A673 (cell line): ENCODE measurements around the gene COL28A1. TPM values are rescaled to one million over a fixed set of nuclear protein-coding genes. Genes with fewer than 3 reads are reported as not detected.

ENCODE experiments used
- BruUV-seq: library from RNA; stranded (reverse); fragments of 400-500 nt; replicated peaks from 2 replicates; lab custom pipeline; 2021; lab: Mats Ljungman, UMichigan
- CTCF ChIA-PET: fragments of 300-600 bp; sonication (Branson Sonifier 250); formaldehyde crosslinking; loops from one replicate; lab custom pipeline; 2022; ENCODE audit warnings: antibody characterized with exemption; lab: Charles Lee
- POLR2A ChIA-PET: fragments of 300-600 bp; sonication (Branson Sonifier 250); formaldehyde crosslinking; loops from one replicate; lab custom pipeline; 2022; ENCODE audit warnings: antibody characterized with exemption; ENCODE audit not compliant: low non-redundant PET; lab: Charles Lee
- DNase-seq: peaks from one replicate; pipeline ENCODE4 v3.0.0-alpha.2; 2015; ENCODE audit warnings: low spot score
- H3K27ac ChIP-seq: fragments of 200-600 bp; sonication (generic); 2 replicates; pipeline ENCODE4 v1.5.1; 2016; ENCODE audit warnings: mixed run types, low read depth, mild to moderate bottlenecking, mixed read lengths, antibody characterized with exemption, low read length; ENCODE audit not compliant: poor library complexity, severe bottlenecking
- H3K27me3 ChIP-seq: fragments of 200-600 bp; sonication (generic); replicated peaks from 2 replicates; pipeline ENCODE4 v1.6.1; 2017; ENCODE audit warnings: mixed run types, low read depth, mild to moderate bottlenecking, mixed read lengths, antibody characterized with exemption, low read length; ENCODE audit not compliant: insufficient read depth, poor library complexity
- H3K36me3 ChIP-seq: fragments of 200-600 bp; sonication (generic); 2 replicates; pipeline ENCODE4 v1.6.1; 2016; ENCODE audit warnings: mixed run types, mild to moderate bottlenecking, mixed read lengths, antibody characterized with exemption, low read length; ENCODE audit not compliant: insufficient read depth, poor library complexity, severe bottlenecking
- H3K4me1 ChIP-seq: fragments of 200-600 bp; sonication (generic); 2 replicates; pipeline ENCODE4 v1.6.1; 2017; ENCODE audit warnings: mixed run types, mild to moderate bottlenecking, mixed read lengths, antibody characterized with exemption, low read length; ENCODE audit not compliant: insufficient read depth, poor library complexity, severe bottlenecking
- H3K4me3 ChIP-seq: fragments of 200-600 bp; sonication (generic); 2 replicates; pipeline ENCODE4 v1.5.1; 2016; ENCODE audit warnings: low read depth, mixed run types, mild to moderate bottlenecking, mixed read lengths, low read length; ENCODE audit not compliant: poor library complexity, severe bottlenecking
- H3K9me3 ChIP-seq: fragments of 200-600 bp; sonication (generic); 2 replicates; pipeline ENCODE4 v1.6.1; 2016; ENCODE audit warnings: mixed run types, low read depth, mild to moderate bottlenecking, mixed read lengths, antibody characterized with exemption, low read length; ENCODE audit not compliant: poor library complexity, severe bottlenecking
- EZH2 ChIP-seq: fragments of 200-600 bp; sonication (generic); IDR thresholded peaks from 2 replicates; pipeline ENCODE4 v1.6.1; 2017; ENCODE audit warnings: borderline replicate concordance, low read depth, mild to moderate bottlenecking, mixed read lengths, antibody characterized with exemption, low read length; ENCODE audit not compliant: poor library complexity, severe bottlenecking
- intact Hi-C: fragments of 100-400 bp; cut with micrococcal nuclease; formaldehyde crosslinking; loops from one replicate; pipeline ENCODE4 v1.10.0; 2022; ENCODE audit not compliant: unreplicated experiment
- total RNA-seq: library from RNA; stranded (reverse); gene quantifications from 2 replicates; pipeline ENCODE4 v1.2.3, GENCODE V29; 2021
- TF ChIP-seq, protein P1 (sequence below): fragments of 300-800, 200-600 bp; sonication (generic); conservative IDR thresholded peaks from 2 replicates; pipeline ENCODE4 v1.5.1; 2017; ENCODE audit warnings: low read depth, mild to moderate bottlenecking, antibody characterized with exemption, low read length, moderate library complexity, mixed read lengths

Gene COL28A1
- total RNA-seq, 1 experiment from 2014 or later = 0.34 TPM

- no peaks in the 10 kb centered on the region for H3K36me3 ChIP-seq
- intact Hi-C loops = no loop called here
- no peaks in the 10 kb centered on the region for H3K4me1 ChIP-seq
- peaks cover 14% of the 10 kb centered on the region for H3K27me3 ChIP-seq
- H3K27ac ChIP-seq = no peak overlapping the region
- H3K9me3 ChIP-seq = no peaks in the 10 kb centered on the region
- ChIA-PET POLR2A (no interaction called here), CTCF (no interaction called here)
- DNase-seq = no peak
- no TSS peak for BruUV-seq
- TF ChIP-seq EZH2 = no peak
- TF ChIP-seq, protein P1, sequence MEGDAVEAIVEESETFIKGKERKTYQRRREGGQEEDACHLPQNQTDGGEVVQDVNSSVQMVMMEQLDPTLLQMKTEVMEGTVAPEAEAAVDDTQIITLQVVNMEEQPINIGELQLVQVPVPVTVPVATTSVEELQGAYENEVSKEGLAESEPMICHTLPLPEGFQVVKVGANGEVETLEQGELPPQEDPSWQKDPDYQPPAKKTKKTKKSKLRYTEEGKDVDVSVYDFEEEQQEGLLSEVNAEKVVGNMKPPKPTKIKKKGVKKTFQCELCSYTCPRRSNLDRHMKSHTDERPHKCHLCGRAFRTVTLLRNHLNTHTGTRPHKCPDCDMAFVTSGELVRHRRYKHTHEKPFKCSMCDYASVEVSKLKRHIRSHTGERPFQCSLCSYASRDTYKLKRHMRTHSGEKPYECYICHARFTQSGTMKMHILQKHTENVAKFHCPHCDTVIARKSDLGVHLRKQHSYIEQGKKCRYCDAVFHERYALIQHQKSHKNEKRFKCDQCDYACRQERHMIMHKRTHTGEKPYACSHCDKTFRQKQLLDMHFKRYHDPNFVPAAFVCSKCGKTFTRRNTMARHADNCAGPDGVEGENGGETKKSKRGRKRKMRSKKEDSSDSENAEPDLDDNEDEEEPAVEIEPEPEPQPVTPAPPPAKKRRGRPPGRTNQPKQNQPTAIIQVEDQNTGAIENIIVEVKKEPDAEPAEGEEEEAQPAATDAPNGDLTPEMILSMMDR = no peak
- no peak overlapping the region for H3K4me3 ChIP-seq
Measured at GRCh38 chr7:7432979-7433378, 102.7 kb downstream of the COL28A1 start.

DNA sequence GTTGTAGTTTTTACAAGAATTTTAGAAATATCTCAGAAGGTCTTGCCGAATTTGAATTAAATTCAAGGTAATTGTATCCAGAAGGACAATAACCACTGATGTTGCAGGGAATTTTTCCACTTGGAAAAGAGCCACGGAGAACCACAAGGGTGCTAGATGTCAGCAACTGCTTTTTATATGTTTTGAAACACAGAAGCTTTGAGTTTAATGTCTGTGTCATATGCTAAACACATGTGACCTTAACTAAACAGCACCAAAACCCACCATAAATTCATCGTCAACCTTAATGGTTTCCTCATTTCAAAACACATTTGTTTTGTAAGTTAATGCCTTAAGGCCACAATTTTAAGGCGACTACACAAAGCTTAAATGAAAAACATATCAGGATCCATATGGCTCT is 106.9 kb downstream of the COL28A1 start:
- TF ChIP-seq, protein P1 = no peak
- no peak for TF ChIP-seq EZH2
- no peak for DNase-seq
- no peak overlapping the region for H3K27ac ChIP-seq
- CTCF ChIA-PET = no interaction called here
- intact Hi-C loops = loop anchor here (10.0 kb wide), 1 partner anchor 464 kb away; no protein-coding TSS in a partner anchor
- H3K4me1 ChIP-seq = no peaks in the 10 kb centered on the region
- peaks cover 14% of the 10 kb centered on the region for H3K27me3 ChIP-seq
- no peak overlapping the region for H3K4me3 ChIP-seq
- BruUV-seq = no TSS peak
- POLR2A ChIA-PET = no interaction called here
- no peaks in the 10 kb centered on the region for H3K9me3 ChIP-seq
- no peaks in the 10 kb centered on the region for H3K36me3 ChIP-seq

DNA sequence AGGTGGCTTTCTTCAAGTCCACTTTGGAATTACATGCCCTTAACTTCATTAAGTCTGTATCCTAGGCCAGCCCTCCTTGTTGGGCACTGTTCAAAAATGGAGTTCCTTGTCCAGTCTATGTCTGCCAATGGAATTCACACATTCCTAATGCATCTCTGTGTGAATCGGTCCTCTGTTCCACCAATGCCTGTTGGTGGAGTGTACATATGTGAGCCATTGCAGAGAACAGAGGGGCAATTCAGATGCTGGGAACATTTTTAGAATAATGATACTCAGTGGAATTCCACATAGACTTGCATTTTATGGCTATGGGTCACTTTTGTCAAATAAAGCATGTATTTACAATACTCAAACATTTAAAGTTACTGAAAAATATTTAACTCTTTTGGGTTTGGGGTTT is 108.3 kb downstream of the COL28A1 start:
- POLR2A ChIA-PET = no interaction called here
- intact Hi-C loops = loop anchor here (10.0 kb wide), 1 partner anchor 463 kb away; no protein-coding TSS in a partner anchor
- BruUV-seq = no TSS peak
- Histone ChIP-seq H3K4me3 (no peak overlapping the region), H3K36me3 (no peaks in the 10 kb centered on the region), H3K27ac (no peak overlapping the region), H3K27me3 (peaks cover 10% of the 10 kb centered on the region), H3K4me1 (no peaks in the 10 kb centered on the region), H3K9me3 (no peaks in the 10 kb centered on the region)
- DNase-seq = no peak
- no peak for TF ChIP-seq EZH2
- TF ChIP-seq, protein P1 = no peak
- CTCF ChIA-PET = no interaction called here
